Measurements from ENCODE around the gene GRWD1. TPM values are rescaled to one million over a fixed set of nuclear protein-coding genes. Genes with fewer than 3 reads are reported as not detected.

Gene GRWD1
- total and polyA plus RNA-seq, 2 of the 4 experiments (the other 2 are of a cell fraction) = 22.0 to 22.5 TPM

- Histone ChIP-seq H2AK9ac (replicated peaks; ENCODE audit: low read depth, low read length, poor library complexity) (peak overlapping the region; percentile 88), H4K20me1 (ENCODE audit: insufficient read depth, low read length) (no peaks in the 10 kb centered on the region), H3K36me3 (ENCODE audit: control insufficient read depth, insufficient read depth, low read length) (no peaks in the 10 kb centered on the region), H4K8ac (ENCODE audit: low read depth in 2 of 2, low read length in 2 of 2) (peak overlapping the region; percentile 93 to 100), H3K27me3 (ENCODE audit: control insufficient read depth, insufficient read depth, low read length) (no peaks in the 10 kb centered on the region), H2BK120ac (ENCODE audit: low read depth, low read length) (peak overlapping the region; percentile 98), H3K14ac (replicated peaks; ENCODE audit: low read depth, low read length) (peak overlapping the region; percentile 99), H4K91ac (ENCODE audit: insufficient read depth, low read depth, low read length) (peak overlapping the region; percentile 98), H2BK5ac (ENCODE audit: low read depth, low read length, poor library complexity, severe bottlenecking) (peak overlapping the region; percentile 94), H2AFZ (replicated peaks; ENCODE audit: low read length, poor library complexity) (peak overlapping the region; percentile 95), H3K9me3 (ENCODE audit: control insufficient read depth, insufficient read depth, low read length) (no peaks in the 10 kb centered on the region), H3K9ac (ENCODE audit: low read depth, low read length) (peak overlapping the region; percentile 82), H3K18ac (ENCODE audit: low read depth, low read length) (peak overlapping the region; percentile 97), H3K79me1 (ENCODE audit: low read depth in 1 of 2, low read length in 2 of 2) (no peaks in the 10 kb centered on the region), H4K5ac (ENCODE audit: low read depth, low read length) (peak overlapping the region; percentile 99), H2BK15ac (ENCODE audit: low read depth, low read length) (peak overlapping the region; percentile 96; the same call in 2 of the 3 replicates), H2AK5ac (ENCODE audit: low read depth, low read length) (peak overlapping the region; percentile 79; the same call in 1 of the 2 replicates), H3K23ac (ENCODE audit: low read depth, low read length) (peak overlapping the region; percentile 97), H3K9me1 (ENCODE audit: insufficient read depth, low read length) (peaks cover 3% of the 10 kb centered on the region), H3K4me3 (ENCODE audit: insufficient read depth, low read depth, low read length) (no peak overlapping the region), H3K27ac (ENCODE audit: insufficient read depth, low read length) (peak overlapping the region; percentile 98), H3K4me2 (ENCODE audit: low read depth, low read length) (peak overlapping the region; percentile 87), H3K4me1 (ENCODE audit: control insufficient read depth, insufficient read depth, low read length) (peaks cover 4% of the 10 kb centered on the region), H3K56ac (ENCODE audit: extremely low read depth, insufficient read depth, low read length) (peak overlapping the region; percentile 89), H2BK20ac (ENCODE audit: low read depth, low read length) (peak overlapping the region; percentile 93), H3K4ac (ENCODE audit: low read depth, low read length) (peak overlapping the region; percentile 99)
- CTCF ChIA-PET = no interaction called here
- ATAC-seq (ENCODE audit: low read depth) (peak; percentile 90), DNase-seq (peak; percentile 72)
- no TSS peak for BruUV-seq (replicated peaks)
- dilution Hi-C loops (cut with HindIII; ENCODE audit: low sequenced_read_pairs, unreplicated experiment) (no loop called here), in situ Hi-C loops (cut with MboI; ENCODE audit: low sequenced_read_pairs) (no loop called here), intact Hi-C loops (cut with micrococcal nuclease) (no loop called here)
- TF ChIP-seq NFE2L2 (IDR thresholded peaks at IDR 0.05; ENCODE audit: low read depth, low read length) = peak; percentile 59
- TF ChIP-seq ELK1 (IDR thresholded peaks at IDR 0.05; ENCODE audit: borderline replicate concordance, low read depth, low read length) = no peak
- TF ChIP-seq FOS (IDR thresholded peaks at IDR 0.05; ENCODE audit: low read depth, low read length) = peak; percentile 72; the same call in 1 of the 2 replicates
- TF ChIP-seq MAZ (IDR thresholded peaks at IDR 0.05; ENCODE audit: borderline replicate concordance, low read depth, low read length) = peak; percentile 20; the same call in 1 of the 2 replicates
- TF ChIP-seq MAFK (IDR thresholded peaks at IDR 0.05; ENCODE audit: low read depth, low read length) = peak; percentile 28; the same call in 1 of the 2 replicates
- POLR2A ChIA-PET (ENCODE audit: unreplicated experiment) = no interaction called here
- WGBS, 2 experiments (ENCODE audit: extremely low coverage in 2 of 2, insufficient read length in 1 of 2) = no CpG with 5 or more reads among the region's 8 CpGs
Measured at GRCh38 chr19:48424694-48425219, 21.0 kb upstream of the GRWD1 start.
